HepG2 (cell line): Measurements from ENCODE around the gene RABGAP1L. TPM values are rescaled to one million over a fixed set of nuclear protein-coding genes. Genes with fewer than 3 reads are reported as not detected.

Experiments used
- AGO1 ChIP-seq: fragments of 200-400 bp; formaldehyde crosslinking; IDR thresholded peaks from 2 replicates; pipeline ENCODE4 v1.6.1; 2017; ENCODE audit warnings: mild to moderate bottlenecking, low read depth, low read length, moderate library complexity; ENCODE audit not compliant: poor library complexity, severe bottlenecking
- E2F1 ChIP-seq: sonication (generic); formaldehyde crosslinking; IDR thresholded peaks from 2 replicates; pipeline ENCODE4 v1.5.0; 2020; ENCODE audit warnings: missing genetic modification reagents
- FOXP4 ChIP-seq: sonication (generic); formaldehyde crosslinking; IDR thresholded peaks from 2 replicates; pipeline ENCODE4 v1.4.0; 2020; ENCODE audit warnings: missing genetic modification reagents
- NR2F6 ChIP-seq, 2 experiments: IDR thresholded peaks; 2 replicates each; pipeline ENCODE4 v1.6.1; 2016; ENCODE audit warnings: antibody characterized with exemption in 1 of 2, mild to moderate bottlenecking in 1 of 2
- PAXIP1 ChIP-seq: sonication (generic); formaldehyde crosslinking; conservative IDR thresholded peaks from 2 replicates; pipeline ENCODE4 v1.4.0; 2020; ENCODE audit warnings: mild to moderate bottlenecking, missing genetic modification reagents, moderate library complexity
- PCBP1 ChIP-seq: fragments of 200-400 bp; formaldehyde crosslinking; IDR thresholded peaks from 2 replicates; pipeline ENCODE4 v1.6.1; 2017; ENCODE audit warnings: mild to moderate bottlenecking, low read depth, low read length, borderline replicate concordance
- SALL1 ChIP-seq: sonication (generic); formaldehyde crosslinking; IDR thresholded peaks from 2 replicates; pipeline ENCODE4 v1.8.0; 2022; ENCODE audit warnings: mild to moderate bottlenecking, missing genetic modification reagents
- SNAI1 ChIP-seq: sonication (generic); formaldehyde crosslinking; IDR thresholded peaks from 2 replicates; pipeline ENCODE4 v1.5.0; 2020; ENCODE audit warnings: mild to moderate bottlenecking, missing genetic modification reagents, borderline replicate concordance
- ZBTB46 ChIP-seq: sonication (generic); formaldehyde crosslinking; IDR thresholded peaks from 2 replicates; pipeline ENCODE4 v1.4.0; 2020; ENCODE audit warnings: mild to moderate bottlenecking, missing genetic modification reagents, borderline replicate concordance
- ZC3H13 ChIP-seq: sonication (generic); formaldehyde crosslinking; IDR thresholded peaks from 2 replicates; pipeline ENCODE4 v1.8.1; 2023; ENCODE audit warnings: mild to moderate bottlenecking, missing genetic modification reagents, moderate library complexity
- ZNF18 ChIP-seq: sonication (generic); formaldehyde crosslinking; IDR thresholded peaks from 2 replicates; pipeline ENCODE4 v1.8.0; 2022; ENCODE audit warnings: mild to moderate bottlenecking, missing genetic modification reagents; ENCODE audit not compliant: insufficient replicate concordance
- ZNF275 ChIP-seq: sonication (generic); formaldehyde crosslinking; IDR thresholded peaks from 2 replicates; pipeline ENCODE4 v1.8.0; 2022; ENCODE audit warnings: missing genetic modification reagents, mild to moderate bottlenecking, inconsistent platforms, borderline replicate concordance
- ZNF549 ChIP-seq: sonication (generic); formaldehyde crosslinking; IDR thresholded peaks from 2 replicates; pipeline ENCODE4 v1.5.0; 2020; ENCODE audit warnings: missing genetic modification reagents
- ZNF704 ChIP-seq: sonication (generic); formaldehyde crosslinking; IDR thresholded peaks from 2 replicates; pipeline ENCODE4 v1.8.1; 2023; ENCODE audit warnings: mild to moderate bottlenecking, inconsistent platforms, moderate library complexity, missing genetic modification reagents, borderline replicate concordance
- polyA plus RNA-seq, 8 experiments: library from polyadenylated mRNA; depleted of rRNA in 3 of 8; stranded (reverse) in 7 of 8; unstranded in 1 of 8; fragments of >200 nt; fragmentation: Illumina TruSeq in 4 of 8; extraction: Trizol in 4 of 8; gene quantifications; 2 replicates each; pipeline versions ENCODE4 v1.2.1 to v1.2.3, GENCODE V29; 2011 to 2016; ENCODE audit warnings: low read depth in 4 of 8, missing spikeins in 1 of 8, mixed read lengths in 1 of 8; ENCODE audit not compliant: insufficient read depth in 1 of 8
- total RNA-seq, 5 experiments: library from RNA; depleted of rRNA; stranded (reverse); fragments of >200 nt; fragmentation: Illumina TruSeq; extraction: Trizol; gene quantifications; 2 replicates each; pipeline ENCODE4 v1.2.3, GENCODE V29; 2016; ENCODE audit warnings: low read depth in 1 of 5

RABGAP1L gene
- total and polyA plus RNA-seq, 2 of the 13 experiments (the other 11 are each of a cell fraction or from before 2014, with no cell fraction given) = 7.9 to 22.6 TPM

GRCh38 chr1:174998569-174999215 lies 839.4 kb downstream of the RABGAP1L start (continued):
- TF ChIP-seq ZNF549 (CRISPR knock-in tag) (no peak), AGO1 (no peak), PCBP1 (no peak), ZNF704 (CRISPR knock-in tag) (no peak), FOXP4 (CRISPR knock-in tag) (no peak), E2F1 (CRISPR knock-in tag) (peak; percentile 66), ZC3H13 (CRISPR knock-in tag) (no peak), NR2F6 (IDR thresholded peaks at IDR 0.05) (no peak), NR2F6 (CRISPR knock-in tag; IDR thresholded peaks at IDR 0.05) (no peak), SALL1 (CRISPR knock-in tag) (no peak; the same call in 1 of the 2 replicates), ZBTB46 (no peak), SNAI1 (CRISPR knock-in tag) (peak; percentile 16; the same call in 1 of the 2 replicates), ZNF18 (no peak), PAXIP1 (CRISPR knock-in tag) (no peak), ZNF275 (CRISPR knock-in tag) (peak; percentile 21; the same call in 1 of the 2 replicates)
